ENCODE data around the gene ERICH2.

The ERICH2 gene

DNA sequence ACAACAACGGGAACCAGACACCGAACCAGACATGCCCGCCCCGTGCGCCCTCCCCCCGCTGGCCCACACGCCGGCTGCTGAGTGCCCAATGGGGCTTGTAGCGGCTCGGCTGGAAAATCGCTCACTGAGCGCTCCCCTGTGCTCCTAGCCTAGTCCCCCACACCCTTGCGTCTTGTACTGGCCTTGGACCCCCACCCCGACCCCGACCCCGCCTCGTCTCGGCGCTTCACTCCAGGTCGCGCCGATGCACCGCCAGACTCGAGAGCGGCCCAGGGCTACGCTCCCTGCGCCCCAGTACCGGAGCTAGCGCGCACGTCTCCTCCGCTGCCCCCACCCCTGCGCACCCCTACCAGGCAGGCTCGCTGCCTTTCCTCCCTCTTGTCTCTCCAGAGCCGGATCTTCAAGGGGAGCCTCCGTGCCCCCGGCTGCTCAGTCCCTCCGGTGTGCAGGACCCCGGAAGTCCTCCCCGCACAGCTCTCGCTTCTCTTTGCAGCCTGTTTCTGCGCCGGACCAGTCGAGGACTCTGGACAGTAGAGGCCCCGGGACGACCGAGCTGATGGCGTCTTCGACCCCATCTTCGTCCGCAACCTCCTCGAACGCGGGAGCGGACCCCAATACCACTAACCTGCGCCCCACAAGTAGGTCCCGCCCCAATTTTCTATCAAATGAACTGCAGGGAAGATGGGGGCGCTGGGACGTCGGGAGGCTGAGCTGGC lies 48.0 kb downstream of the ERICH2 start:
- no peak for DNase-seq

DNA sequence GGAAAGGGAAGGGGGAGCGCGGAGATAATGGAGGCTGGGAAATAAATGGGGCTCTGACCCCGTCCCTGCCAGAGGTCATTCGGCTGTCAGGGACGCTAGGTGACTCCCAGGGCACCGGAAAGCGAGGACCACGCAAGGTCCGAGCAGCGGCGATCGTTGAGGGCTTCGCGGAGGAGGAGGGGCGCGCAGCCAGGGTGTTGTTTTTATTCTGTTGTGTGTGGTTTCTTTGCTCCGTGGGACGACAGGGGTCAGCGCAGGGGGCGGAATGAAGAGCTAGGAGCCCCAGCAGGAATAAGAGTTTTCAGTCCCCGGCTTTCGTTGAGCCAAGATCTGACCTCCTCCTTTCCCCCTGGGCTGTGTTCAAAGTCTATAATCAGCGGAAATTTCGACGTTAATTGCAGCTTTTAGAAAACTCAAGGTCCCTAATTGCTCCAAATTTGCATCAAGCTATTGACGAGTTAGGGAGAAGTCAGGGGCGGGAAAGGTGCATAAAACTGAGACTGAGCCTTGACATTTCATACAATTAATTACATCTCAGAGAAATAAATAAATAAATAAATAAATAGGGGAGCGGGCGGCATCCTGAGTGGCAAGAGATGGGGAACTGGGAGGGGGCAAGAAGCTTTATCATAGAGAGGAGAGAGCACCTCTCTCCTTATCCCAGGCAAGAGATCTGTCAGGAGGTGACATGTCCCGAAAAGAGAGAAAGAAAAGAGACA lies 48.7 kb downstream of the ERICH2 start:
- no peak for DNase-seq

DNA sequence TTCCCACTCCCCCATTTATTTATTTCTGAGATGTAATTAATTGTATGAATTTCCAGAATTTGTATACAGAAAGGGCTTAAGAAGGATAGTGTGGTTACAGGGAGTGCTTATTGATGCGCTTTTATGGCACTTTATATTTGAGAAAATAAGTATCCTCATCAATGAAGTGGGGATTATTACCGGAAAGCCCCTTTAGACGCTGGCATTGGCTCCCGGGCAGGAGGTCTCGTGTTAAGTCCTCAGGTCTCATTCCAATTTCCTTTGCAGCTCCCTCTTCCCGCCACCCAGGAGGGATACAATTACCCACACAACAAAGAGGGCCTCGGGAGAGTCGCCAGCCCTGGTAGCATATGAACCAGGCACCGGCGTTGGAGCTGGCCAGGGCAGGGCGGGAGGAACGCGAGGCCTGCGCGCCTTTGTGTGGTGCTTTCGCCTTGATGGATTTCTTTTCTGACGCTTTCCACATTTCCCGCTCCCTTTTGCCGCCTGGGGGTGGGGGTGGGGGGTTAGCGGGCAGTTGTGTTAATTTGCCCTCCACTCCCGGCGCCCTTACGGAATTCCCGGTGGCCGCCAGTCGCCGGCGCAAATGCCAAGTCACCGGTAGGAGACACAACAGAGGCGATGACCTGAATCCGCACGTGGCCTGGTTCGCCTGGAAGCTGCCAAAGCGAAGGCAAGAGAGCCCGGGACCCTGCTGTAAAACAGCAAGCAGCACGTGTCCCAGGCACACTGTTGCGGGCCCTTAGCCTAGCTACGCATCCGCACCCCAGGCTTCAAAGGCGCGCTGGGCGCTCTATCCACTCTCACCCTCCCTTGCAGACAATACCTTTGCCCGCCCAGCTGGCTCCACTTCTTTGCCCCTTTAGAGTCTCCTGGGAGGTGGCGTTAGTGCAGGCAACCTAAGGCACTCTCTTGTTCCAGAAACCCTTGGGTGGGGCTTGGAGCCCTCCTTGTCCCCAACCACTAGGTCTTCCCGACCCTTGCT lies 49.8 kb downstream of the ERICH2 start:
- DNase-seq: no peak

DNA sequence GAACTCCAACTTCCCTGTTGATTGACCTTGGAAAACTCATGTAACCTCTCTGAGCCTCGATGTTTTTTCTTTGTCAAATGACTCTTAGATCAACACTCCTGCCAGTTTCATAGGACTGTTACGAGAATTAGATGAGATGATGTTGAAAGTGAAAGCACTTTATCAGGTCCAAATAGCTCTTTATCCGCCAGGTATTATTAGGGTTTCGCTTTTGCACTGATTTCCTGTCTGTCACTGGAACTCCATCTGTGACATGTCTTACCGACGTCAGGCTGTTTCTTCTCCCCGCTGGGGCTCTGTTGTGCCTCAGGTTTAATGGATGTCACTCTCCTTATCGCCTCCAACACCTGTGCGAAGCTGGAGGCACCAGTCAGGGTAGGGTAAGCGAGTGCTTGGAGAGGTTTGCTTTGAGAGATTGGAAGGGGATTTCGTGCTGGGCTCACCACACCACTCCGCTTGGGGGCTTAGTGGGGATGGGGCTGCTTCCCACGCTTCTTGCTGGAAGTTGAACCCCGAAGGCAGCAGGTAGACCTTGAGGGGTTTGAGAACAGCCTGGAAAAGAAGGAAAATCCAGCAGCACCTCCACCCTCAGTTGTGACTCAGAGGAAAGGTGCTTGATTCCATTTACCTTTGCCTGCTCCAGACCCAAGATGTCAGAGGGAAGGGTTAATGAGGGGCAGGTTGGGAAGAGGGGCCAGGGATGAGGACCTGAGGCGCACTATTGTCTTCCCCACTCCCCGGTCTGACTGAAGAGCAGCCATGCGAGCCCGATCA lies 50.8 kb downstream of the ERICH2 start:
- no peak for DNase-seq

DNA sequence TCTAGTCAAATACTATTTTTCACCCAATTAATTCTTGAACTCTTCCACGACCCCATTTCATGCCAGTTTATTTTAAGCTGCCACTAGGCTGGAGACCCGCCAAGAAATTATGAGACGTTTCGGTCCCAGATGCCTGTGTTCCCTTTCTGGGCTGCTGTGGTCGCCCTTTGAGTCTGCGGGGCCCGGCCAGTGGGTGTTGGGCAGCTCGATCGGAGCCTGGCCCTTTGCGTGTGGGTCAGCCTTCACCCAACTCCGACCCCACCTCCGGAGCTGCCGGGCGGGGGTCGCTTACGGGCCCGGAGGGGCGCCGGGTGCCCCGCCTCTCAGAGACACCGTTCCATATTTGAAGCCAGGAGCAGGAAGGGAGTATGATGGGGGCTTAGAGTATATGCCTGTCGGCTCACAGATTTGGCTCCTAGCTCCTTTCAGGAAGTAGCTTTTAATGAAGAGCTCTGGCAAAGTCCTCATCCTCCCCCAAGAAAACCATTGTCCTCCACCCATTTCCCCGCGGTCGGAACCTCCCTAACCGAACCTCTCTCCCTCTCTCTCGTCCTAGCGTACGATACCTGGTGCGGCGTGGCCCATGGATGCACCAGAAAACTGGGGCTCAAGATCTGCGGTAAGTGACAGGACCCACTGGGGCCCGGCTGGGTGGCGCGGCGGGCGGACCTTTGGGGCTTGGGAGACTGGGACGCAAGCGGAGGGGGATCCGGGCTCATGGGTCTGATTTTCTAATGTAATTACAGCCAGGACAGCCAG lies 51.5 kb downstream of the ERICH2 start:
- DNase-seq: no peak

DNA sequence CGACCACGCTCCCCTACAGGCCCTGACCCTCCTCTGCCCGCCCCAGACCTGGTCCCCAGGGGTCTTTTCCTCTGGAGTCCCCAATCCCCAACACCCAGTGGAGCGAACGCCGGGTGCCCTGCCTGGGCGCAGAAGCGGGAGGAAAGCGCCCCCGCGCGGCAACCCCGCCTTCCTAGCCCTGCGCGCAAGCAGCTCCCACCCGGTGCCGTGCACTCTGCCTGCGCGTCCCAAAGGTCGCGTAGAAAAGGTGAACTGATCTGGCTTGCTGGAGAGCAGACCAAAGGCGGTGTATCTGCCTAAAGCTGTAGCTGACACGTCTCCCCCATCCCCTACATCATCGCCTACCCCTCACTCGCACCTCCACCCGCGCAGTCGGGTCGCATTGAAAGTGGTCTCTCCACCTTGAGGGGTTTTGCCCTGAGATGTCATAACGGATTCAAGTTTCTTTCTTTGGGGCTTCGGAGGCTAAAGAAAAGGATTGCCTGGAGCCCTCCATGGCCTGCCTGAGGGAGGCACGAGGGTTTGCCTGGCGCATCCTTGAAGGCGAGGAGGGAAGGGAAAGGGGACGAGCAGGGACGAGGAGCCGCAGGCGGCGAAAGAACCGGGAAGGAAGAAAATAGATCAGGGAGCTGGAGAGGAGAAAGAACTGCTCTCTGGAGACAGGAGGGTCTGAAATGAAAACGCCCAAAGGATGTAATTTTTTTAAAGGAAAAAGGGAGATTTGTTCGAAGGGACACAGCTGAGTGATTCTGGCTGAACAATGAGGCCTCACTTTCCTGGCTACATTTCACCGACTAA lies 52.3 kb downstream of the ERICH2 start:
- no peak for DNase-seq

DNA sequence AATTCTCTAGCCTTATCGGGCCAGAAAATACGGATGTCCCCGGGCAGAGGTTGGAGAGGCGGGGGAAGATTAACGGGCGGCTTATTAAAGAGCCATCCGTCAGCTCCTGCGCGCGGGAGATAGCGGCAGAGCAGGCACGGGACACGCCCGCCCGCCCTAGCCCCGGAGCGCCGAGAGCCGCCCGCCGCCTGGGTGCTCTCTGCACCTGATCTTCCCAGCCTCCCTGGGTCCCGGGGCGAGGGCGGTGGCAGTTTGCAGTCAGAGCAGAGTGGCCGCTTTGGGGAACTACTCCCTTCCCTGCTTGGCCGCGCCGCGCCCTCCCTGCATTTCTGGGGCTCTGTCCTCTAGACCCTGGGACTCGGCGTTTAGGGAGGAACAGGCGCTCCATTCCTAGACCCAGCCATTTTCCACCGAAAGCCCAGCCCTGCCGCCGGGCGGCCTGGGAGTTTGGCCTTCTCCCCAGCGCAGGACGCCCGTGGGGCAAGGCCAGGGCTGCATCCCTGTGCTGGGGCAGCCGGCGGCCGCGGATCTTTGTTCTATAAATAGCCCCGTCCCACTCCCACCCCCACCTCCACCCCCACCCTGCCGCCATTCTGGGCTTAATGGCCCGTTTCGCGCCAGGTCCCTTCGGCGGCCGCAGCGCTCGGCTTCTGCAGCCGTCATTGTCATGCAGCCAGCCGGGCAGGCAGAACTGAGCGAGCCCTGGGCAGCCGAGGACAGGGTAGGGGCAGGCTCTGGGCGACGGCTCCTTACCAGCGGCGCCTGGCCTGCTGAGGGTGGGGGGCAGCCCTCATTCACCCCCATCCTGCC lies 53.1 kb downstream of the ERICH2 start:
- DNase-seq: peak; percentile 38 to 48

DNA sequence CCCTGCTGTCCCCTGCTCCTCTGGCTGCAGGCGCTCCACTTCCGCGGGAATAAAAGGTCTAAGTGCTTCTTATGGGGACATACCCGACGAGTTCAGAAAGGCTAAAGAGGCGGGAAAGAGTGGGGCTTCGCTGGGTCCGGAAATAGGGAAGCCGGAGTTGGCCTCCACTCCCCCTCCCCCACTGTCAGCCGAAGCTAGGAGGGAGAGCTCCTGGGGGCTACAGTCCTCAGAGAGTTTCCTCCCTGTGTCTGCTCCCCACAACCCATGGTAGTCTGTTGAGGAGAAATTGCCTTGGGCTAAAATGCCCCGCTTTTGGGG lies 53.7 kb downstream of the ERICH2 start:
- peak in 1 of 2 experiments; percentile 28 for DNase-seq

DNA sequence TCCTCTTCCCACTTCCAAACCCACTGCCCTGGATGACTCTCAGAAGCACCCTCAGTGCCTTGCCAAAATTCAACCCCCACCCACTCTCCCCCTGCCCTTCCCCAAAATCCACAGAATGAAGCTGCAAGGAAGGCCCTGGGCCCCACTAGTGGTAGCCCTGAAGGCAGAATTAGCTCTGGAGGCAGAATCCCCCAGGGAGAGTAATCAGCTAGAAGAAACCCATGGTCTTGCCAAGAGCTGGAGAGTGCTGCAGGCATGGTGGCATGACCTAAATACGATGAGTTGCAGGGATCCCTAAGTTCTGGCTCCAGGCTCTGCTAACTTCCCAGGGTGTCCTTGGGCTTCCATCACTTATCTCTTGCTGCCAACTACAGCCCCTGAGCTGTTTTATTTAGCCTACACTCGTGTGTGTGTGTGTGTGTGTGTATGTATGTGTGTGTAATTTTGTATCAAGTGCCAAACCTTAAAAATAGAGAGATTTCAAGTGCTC lies 54.4 kb downstream of the ERICH2 start:
- DNase-seq: no peak

DNA sequence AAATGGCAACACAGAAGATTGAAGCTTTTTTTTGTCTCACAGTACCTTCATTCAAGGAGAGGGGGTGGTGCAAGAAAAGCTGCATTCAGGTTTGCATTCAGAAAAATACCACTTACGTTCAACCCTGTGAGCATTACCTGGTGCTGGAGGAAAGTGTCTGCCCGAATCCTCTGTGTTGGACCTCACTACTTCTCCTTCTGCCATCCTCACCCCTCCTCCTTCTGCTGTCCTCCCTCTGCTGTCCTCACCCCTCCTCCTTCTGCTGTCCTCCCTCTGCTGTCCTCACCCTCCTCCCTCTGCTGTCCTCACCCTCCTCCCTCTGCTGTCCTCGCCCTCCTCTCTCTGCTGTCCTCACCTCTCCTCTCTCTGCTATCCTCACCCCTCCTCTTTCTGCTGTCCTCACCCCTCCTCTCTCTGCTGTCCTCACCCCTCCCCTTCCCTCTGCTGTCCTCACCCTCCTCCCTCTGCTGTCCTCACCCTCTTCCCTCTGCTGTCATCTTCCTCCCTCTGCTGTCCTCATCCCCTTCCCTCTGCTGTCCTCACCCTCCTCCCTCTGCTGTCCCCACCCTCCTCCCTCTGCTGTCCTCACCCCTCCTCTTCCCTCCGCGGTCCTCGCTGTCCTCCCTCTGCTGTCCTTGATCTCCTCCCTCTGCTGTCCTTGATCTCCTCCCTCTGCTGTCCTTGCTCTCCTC lies 57.8 kb downstream of the ERICH2 start:
- DNase-seq: no peak

DNA sequence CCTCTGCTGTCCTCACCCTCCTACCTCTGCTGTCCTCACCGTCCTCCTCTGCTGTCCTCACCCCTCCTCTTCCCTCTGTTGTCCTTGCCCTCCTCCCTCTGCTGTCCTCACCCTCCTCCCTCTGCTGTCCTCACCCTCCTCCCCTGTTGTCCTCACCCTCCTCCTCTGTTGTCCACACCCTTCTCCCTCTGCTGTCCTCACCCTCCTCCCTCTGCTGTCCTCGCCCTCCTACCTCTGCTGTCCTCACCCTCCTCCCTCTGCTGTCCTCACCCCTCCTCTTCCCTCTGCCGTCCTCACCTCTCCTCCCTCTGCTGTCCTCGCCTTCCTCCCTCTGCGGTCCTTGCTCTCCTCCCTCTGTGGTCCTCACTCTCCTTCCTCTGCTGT lies 58.3 kb downstream of the ERICH2 start:
- no peak for DNase-seq

DNA sequence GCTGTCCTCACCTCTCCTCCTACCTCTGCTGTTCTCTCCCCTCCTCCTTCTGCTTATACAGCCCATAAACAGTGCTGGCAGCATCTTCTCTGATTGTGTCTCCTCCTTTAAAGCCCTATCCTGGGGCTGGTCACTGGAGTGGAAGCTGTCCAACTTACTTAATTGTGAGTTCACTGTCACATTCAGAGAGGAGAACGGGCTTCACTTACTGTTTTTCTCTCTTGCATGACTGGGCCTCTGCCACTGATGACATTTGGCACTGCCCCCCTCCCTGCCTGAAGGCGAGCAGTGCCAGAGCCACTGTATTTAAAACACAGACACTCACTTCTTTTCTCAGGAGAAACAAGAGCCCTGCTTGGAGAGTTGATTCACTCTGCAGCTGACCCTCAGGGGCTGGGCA lies 58.9 kb downstream of the ERICH2 start:
- DNase-seq: no peak

DNA sequence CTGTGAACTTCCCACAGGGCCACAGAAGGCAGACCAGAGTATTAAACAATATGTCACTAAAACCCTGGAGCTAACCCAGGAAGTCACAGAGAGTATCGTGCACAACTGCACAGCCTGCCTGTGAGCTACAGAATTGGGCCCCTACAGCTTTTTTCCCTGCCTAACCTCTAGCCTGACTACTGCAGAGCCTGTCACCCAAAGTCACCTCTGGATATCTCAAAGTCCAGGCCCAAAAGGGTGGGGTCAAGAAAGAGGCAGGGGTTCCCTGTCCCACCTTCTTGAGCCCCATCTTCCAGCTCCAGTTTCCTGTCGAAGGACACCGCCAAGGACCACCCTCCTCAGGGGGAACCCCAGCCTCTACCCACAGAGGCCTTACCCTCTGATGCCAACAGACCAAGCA lies 60.0 kb downstream of the ERICH2 start:
- no peak for DNase-seq

DNA sequence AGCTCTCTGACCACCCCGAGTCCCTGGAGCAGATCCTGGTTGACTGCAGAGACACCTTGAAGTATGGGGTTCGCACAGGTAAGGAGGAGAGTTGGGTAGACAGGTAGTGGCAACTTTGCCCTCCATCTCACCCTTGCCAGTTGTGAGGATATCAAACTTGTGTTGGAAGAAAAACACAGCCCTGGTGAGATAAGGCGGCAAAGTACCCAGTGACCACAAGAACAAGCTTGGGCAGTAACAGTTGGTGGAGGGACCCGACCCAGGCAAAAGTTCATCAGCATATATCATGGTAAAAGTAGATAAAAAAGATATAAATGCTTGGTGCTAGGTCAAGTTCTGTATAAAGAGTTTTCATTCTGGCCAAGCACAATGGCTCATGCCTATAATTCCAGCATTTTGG lies 60.9 kb downstream of the ERICH2 start:
- no peak for DNase-seq

DNA sequence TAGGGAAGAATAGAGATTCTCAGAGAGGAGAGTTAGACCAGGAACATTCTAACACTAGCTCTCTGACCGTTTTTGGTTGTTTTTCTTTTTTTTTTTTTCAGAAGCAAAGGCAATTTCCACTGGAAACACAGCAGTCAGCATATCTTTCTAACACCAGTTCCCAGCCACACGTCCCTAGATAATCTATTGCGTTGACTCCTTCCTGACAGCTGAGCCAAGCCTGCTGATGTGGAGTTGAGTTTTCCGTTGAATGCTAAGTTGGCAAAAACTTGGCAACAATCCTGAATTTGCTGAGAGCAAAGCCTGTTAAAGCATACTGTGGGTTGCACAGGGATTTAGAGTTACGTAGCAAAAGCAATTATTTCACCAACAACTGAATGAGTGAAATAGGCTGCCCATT lies 65.8 kb downstream of the ERICH2 start:
- DNase-seq: no peak

DNA sequence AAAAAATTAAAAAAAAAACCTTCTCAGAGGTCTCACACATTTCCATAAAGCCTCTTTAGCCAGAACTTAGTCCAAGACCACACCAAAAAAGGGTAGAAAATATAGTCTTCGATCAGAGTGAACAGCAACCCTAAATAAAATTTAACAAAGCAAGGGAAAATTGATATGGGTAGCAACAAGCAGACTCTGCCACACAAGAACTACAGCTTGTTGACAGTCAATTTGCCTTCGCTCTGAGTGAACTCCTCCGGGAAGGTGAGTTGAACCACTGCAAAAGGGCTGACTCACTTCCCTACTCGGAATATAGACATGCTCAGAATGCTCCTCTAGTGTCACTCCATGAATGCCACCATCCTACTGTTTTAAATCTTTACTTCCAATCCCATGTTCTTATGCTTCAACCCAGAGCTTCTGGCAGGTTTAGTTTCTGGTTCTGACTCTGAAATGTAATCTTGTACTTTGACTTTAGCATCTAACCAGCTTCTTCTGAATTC lies 70.6 kb downstream of the ERICH2 start:
- DNase-seq: no peak

DNA sequence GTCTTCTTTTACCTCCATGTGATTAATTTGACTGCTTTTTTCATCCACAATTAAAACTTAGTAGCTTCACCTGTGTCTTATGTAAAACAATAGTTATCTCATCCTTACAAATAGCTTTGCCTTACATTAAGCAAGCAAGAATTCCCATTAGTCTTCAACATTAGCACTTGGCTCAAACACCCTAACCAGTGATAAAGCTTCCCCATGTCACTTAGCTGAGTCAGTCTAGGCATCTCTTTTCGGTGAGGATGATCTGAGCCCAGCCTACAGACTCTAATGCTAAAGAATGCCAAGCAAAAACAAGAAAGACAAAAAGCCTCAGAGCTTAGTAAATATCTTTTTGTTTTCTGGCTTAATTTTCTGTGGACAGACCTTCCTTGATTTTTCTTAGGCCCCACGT lies 72.6 kb downstream of the ERICH2 start:
- no peak for DNase-seq

DNA sequence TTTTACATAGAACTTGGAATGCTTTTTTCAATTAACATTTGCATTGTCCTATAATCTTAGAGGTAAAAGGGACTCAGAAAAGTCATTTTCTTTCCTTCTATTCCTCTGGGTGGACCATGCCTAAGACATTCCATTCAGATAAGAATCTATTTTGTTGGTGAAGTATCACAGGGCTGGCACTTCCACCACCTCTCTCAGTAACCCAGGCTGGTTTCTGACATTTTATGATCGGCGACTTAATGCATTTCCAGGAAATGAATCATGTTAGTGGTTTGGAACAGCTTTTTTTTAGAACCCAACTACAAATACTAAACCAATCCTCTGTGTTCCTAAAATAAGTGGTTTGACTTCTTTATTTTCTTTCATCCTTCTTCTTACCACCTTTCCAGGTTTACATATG lies 73.5 kb downstream of the ERICH2 start:
- DNase-seq: peak; percentile 73 to 76

DNA sequence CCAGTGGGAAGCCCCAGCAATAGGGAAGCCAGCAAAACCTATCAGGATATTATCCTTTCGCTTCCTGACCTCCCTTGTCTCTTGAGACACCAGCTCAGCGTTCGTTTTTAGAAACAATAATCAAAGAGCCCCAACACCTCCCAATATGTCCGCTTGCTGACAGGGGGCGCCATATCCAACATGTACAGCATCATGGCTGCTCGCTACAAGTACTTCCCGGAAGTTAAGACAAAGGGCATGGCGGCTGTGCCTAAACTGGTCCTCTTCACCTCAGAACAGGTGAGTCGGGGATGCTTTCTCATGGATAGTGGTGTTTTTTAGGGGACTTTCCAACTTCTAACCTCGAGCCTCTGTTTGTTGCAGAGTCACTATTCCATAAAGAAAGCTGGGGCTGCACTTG lies 75.2 kb downstream of the ERICH2 start:
- no peak for DNase-seq

All from Kasumi-1 (cell line).